ENCODE results near the gene MAGI2. TPM values are rescaled to one million over a fixed set of nuclear protein-coding genes. Genes with fewer than 3 reads are reported as not detected.

The MAGI2 gene
- total RNA-seq, 1 experiment from 2014 or later: 0.34 TPM

DNA sequence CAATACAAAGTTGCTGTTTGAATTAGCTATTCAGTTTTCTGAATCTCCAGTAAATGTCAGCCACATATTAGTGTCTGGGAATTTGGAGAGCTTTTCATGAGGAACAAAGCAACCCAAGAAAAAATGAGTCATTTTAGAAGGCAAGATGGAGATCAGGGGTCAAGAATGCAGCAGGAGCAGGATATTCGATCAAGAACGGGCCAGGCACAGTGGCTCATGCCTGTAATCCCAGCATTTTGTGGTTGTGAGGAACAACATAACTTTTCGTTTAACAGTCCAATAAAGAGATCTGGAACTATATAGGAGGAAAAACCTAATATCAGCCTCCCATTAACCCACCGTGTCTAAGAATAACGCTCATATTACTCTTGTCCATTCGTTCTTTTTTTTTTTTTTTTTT, 600.5 kb downstream of the MAGI2 start:
- no peaks in the 10 kb centered on the region for H3K4me1 ChIP-seq (ENCODE audit: insufficient read depth, low read length, poor library complexity, severe bottlenecking)
- ChIA-PET POLR2A (ENCODE audit: low non-redundant PET) (no interaction called here), CTCF (no interaction called here)
- no peaks in the 10 kb centered on the region for H3K9me3 ChIP-seq (ENCODE audit: low read depth, low read length, poor library complexity, severe bottlenecking)
- peaks cover 46% of the 10 kb centered on the region for H3K27me3 ChIP-seq (replicated peaks; ENCODE audit: insufficient read depth, low read depth, low read length, poor library complexity)
- no peak overlapping the region for H3K4me3 ChIP-seq (ENCODE audit: low read depth, low read length, poor library complexity, severe bottlenecking)
- intact Hi-C loops (cut with micrococcal nuclease; ENCODE audit: unreplicated experiment): no loop called here
- no peak for DNase-seq (ENCODE audit: low spot score)
- no TSS peak for BruUV-seq (replicated peaks)
- H3K27ac ChIP-seq (ENCODE audit: low read depth, low read length, poor library complexity, severe bottlenecking): no peak overlapping the region
- H3K36me3 ChIP-seq (ENCODE audit: insufficient read depth, low read length, poor library complexity, severe bottlenecking): no peaks in the 10 kb centered on the region
- TF ChIP-seq, protein P1, sequence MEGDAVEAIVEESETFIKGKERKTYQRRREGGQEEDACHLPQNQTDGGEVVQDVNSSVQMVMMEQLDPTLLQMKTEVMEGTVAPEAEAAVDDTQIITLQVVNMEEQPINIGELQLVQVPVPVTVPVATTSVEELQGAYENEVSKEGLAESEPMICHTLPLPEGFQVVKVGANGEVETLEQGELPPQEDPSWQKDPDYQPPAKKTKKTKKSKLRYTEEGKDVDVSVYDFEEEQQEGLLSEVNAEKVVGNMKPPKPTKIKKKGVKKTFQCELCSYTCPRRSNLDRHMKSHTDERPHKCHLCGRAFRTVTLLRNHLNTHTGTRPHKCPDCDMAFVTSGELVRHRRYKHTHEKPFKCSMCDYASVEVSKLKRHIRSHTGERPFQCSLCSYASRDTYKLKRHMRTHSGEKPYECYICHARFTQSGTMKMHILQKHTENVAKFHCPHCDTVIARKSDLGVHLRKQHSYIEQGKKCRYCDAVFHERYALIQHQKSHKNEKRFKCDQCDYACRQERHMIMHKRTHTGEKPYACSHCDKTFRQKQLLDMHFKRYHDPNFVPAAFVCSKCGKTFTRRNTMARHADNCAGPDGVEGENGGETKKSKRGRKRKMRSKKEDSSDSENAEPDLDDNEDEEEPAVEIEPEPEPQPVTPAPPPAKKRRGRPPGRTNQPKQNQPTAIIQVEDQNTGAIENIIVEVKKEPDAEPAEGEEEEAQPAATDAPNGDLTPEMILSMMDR (conservative IDR thresholded peaks at IDR 0.05; ENCODE audit: low read depth, low read length): no peak
- no peak for TF ChIP-seq EZH2 (IDR thresholded peaks at IDR 0.05; ENCODE audit: borderline replicate concordance, low read depth, low read length, poor library complexity, severe bottlenecking)

DNA sequence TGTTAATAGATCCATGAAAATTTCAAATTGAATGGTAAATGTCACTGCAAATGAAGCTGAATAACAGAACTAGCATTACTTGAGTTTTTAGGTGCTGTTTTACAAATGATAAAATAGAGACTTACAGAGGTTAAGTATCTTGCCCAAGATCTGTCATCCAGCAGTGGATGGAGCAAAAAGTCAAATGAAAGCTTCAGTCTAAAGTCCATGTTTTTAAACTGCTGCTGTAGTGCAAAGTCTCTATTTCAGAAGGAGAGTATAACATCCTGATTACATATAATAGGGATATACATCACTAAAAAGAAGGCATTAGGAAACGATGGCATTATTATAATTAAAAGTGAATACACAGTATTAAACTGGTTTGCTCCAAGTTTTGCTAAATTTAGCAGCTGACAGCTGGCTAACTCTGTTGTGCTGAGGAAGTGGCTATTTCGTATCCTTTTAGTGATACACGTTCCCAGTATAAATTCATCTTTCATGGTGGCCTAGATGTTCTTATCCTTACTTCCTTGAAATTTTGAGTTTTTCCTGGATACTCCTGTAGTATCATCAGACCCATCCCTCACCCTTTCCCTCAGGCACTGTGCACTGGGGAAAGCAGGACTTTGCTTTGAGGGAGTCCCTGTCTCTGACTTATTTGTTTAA, 603.2 kb downstream of the MAGI2 start:
- no peaks in the 10 kb centered on the region for H3K9me3 ChIP-seq (ENCODE audit: low read depth, low read length, poor library complexity, severe bottlenecking)
- no TSS peak for BruUV-seq (replicated peaks)
- no peaks in the 10 kb centered on the region for H3K4me1 ChIP-seq (ENCODE audit: insufficient read depth, low read length, poor library complexity, severe bottlenecking)
- TF ChIP-seq EZH2 (IDR thresholded peaks at IDR 0.05; ENCODE audit: borderline replicate concordance, low read depth, low read length, poor library complexity, severe bottlenecking): no peak
- TF ChIP-seq, protein P1 (conservative IDR thresholded peaks at IDR 0.05; ENCODE audit: low read depth, low read length): no peak
- DNase-seq (ENCODE audit: low spot score): no peak
- POLR2A ChIA-PET (ENCODE audit: low non-redundant PET): no interaction called here
- H3K4me3 ChIP-seq (ENCODE audit: low read depth, low read length, poor library complexity, severe bottlenecking): no peak overlapping the region
- intact Hi-C loops (cut with micrococcal nuclease; ENCODE audit: unreplicated experiment): no loop called here
- H3K27ac ChIP-seq (ENCODE audit: low read depth, low read length, poor library complexity, severe bottlenecking): no peak overlapping the region
- H3K27me3 ChIP-seq (replicated peaks; ENCODE audit: insufficient read depth, low read depth, low read length, poor library complexity): peaks cover 55% of the 10 kb centered on the region
- no peaks in the 10 kb centered on the region for H3K36me3 ChIP-seq (ENCODE audit: insufficient read depth, low read length, poor library complexity, severe bottlenecking)
- CTCF ChIA-PET: no interaction called here

DNA sequence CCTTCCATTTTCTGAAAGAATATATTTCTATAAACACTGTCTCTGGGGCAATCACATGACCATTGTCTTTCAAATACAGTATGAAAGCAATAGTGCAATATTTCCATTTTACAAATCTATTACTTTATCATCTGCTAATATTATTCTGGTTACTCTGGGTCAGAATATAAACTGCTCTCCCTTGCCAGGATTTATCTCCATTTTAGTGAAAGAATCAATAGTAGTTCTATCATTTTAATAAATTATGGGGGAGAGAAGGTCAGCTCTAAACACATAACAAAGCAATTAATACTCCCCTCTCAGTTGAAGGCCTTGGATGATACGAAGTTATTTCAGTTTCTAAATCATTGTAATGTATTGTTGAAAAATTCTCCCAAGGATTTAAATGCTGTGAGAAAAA, 608.3 kb downstream of the MAGI2 start:
- ChIA-PET POLR2A (ENCODE audit: low non-redundant PET) (no interaction called here), CTCF (no interaction called here)
- Histone ChIP-seq H3K36me3 (ENCODE audit: insufficient read depth, low read length, poor library complexity, severe bottlenecking) (no peaks in the 10 kb centered on the region), H3K9me3 (ENCODE audit: low read depth, low read length, poor library complexity, severe bottlenecking) (no peaks in the 10 kb centered on the region), H3K27me3 (replicated peaks; ENCODE audit: insufficient read depth, low read depth, low read length, poor library complexity) (peaks cover 29% of the 10 kb centered on the region), H3K4me1 (ENCODE audit: insufficient read depth, low read length, poor library complexity, severe bottlenecking) (no peaks in the 10 kb centered on the region), H3K4me3 (ENCODE audit: low read depth, low read length, poor library complexity, severe bottlenecking) (no peak overlapping the region), H3K27ac (ENCODE audit: low read depth, low read length, poor library complexity, severe bottlenecking) (no peak overlapping the region)
- TF ChIP-seq, protein P1 (conservative IDR thresholded peaks at IDR 0.05; ENCODE audit: low read depth, low read length): no peak
- TF ChIP-seq EZH2 (IDR thresholded peaks at IDR 0.05; ENCODE audit: borderline replicate concordance, low read depth, low read length, poor library complexity, severe bottlenecking): no peak
- no TSS peak for BruUV-seq (replicated peaks)
- DNase-seq (ENCODE audit: low spot score): no peak
- intact Hi-C loops (cut with micrococcal nuclease; ENCODE audit: unreplicated experiment): no loop called here

Data from A673 (cell line).